NCI-H2081 treated with DMSO at 0.1 percent for 48 hours (cell line): ENCODE measurements around the gene ZNF511.

Experiments used
- DNase-seq: peaks from one replicate; lab custom pipeline; 2025; lab: John Stamatoyannopoulos, UW

Gene ZNF511

DNA sequence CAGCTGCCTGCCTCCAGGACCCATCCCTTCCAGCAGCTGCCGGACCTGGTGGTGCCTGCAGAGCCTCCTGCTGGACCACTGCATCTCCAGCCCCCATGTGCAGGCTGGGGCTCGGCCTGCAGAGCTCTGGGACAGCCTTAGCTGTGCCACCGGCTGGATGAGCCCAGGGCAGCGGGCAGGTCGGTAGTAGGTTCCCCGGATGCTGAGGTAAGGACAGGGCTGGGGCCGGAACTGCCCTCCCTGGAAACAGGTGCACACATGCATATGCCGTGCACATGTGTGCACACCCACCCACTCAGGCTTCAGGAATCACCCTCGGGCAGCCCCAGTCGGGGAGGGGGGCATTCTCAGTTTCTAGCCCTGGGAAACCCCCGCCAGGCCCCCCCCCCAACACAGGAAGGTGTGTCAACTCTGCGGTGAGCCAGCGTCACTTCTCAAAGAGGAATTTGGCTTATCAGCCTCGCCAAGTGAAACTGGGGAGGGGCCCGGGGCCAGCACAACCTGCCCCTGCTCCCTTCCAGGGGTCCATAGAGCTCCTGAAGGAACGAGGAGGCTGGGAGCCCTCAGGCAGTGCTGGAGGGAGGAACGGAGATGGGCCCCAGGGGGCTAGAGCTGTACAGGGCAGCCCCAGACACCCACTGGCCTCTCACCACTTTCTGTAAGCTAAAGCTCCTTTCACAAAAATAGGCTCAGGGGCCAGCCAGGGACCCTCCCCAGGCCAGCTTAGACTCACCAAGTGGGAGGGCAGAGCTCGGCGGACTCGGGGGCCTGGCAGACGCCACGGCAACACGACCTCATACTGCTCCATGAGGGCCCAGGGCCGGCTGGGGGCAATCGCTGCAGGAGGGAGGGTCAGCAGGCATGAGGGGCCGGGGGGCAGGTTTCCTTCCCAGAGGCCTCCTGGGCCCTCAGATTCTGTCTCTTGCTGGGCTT, 33.7 kb upstream of the ZNF511 start:
- DNase-seq, result no peak

DNA sequence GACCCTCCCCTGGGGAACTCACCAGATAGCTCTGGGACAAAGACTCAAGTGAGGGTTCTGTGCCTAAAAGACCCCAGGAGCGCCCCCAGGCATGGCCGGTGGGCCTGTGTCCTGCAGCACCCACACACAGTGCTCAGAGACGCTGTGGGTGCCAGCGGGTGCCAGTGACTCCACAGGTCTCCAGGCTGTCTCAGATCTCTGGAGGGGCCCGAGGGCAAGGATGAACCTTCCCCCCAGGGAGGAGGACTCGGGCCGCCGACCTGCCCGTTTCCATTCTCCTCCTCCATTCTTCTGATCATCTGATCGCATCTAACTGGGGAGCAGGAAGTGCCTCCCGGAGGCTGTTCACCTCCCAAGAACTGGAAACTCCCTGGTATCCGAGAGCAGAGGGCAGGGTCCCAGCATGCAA, 33.0 kb upstream of the ZNF511 start:
- no peak for DNase-seq

DNA sequence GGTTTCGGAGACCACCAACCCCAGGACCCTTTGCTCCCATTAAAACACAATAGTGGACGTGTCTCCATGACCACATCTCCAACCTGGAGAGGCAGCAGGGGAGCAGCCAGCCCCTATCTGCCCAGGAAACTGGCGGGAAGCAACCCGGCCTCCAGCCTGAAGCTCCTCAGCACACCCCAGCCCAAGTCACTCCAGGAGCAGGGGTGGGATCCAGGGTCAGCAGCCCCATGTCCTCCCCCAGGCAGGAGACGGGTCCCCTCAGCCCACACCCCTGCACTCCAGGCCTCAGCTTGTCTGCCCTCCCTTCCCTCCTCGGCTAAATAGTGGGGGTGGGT, 32.6 kb upstream of the ZNF511 start:
- DNase-seq, result no peak

DNA sequence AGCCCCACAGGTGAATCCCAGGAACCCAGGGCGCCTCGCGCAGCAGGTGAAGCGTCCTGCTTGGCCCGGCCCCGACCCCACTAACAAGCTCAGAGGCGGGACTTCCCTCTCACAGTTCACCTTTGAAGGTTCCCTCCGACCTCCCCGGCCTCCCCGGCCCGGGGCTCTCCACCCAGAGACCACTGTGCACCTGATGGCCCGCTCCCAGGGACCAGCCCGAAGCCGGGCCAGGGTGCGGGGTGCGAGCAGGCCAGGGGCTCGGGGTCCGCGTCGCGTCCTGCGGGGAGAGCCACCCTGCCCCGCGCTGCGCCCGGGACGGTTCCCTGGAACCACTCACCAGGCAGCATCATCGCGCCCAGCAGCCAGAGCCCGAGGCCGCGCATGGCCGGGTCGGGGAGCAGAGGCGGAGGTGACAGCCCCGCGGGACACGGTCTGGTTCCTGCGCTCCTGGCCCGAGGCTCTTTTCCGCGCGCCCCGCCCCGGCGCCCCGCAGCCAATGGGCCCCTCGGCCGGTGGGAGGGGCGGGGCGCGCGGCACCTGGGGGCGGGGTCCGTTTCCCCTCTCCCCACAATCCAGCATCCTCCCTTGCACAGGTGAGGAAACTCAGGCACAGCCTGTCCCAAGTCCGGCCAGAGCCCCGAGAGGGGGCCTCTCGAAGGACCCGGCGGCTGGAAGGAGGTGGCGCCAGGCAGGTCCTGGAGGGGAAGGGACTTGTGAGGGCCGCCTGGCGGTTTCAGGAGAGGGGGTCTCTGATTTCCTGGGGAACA, 32.1 kb upstream of the ZNF511 start, which contains the start of gene ADAM8:
Gene ADAM8, minus strand, starts transcription at position 434 of the 767 bp plus-strand sequence. Its CDS starts 51 bp downstream, at position 383.
- no peak for DNase-seq

DNA sequence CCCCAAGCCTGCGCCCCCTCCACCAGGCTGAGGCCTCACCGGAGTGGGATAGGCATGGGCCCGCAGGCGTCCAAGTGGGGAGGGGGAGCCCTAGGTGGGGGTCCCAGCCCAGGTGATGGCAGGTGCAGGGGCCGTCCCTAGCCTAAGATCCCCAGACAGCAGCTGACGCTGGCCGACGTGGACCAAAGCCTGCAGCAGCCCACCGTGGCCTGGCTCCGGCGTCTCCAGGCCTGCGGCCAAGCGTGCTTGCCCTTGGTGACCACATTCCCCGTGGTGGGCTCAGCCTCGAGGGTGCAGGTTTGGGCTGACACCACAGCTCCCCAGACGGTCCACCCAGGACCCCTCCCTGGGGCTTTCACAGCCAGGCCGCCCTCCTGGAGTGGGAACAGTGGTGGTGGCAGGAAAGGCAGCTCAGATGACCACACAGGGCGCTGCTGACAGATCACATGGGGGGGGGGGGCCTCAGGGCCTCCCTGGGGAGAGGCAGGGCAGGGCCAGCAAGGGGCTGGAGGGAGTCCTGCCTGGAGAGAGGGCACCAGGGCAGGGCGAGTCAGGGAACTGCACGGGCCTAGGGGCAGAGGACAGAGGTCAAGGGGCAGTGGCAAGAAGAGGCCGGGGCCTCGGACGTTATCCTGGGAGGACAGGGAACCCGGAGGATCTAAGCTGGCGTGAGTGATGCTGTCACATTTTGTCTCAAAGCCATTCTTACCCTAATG, 31.3 kb upstream of the ZNF511 start:
- no peak for DNase-seq

DNA sequence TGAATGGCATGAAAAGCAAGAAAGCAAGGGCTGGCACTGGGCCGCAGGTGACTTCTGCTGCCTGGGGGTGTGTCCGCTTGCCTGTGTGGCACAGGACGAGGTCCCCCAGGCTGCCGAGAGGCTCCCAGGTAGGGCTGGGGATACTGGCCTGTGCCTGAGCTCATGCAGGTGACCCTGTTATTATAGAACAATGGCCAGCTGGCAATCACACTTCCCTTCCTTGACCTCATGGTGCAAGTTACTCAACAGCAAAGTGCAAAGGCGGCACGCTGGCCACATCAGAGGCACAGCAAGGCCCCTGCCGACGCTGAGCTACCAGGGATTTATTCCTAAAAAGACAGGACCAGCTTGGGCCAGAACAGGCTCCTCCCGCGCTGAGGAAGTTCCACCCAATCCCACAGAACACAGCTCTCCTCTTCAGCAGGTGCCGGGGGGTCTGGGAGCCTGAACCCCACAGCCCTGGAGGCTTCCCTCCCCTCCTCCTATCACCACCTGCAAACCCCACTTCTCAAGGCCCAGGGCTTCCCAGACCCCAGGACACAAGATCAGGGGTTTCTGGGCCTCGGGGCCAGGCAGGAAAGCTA, 30.6 kb upstream of the ZNF511 start:
- no peak for DNase-seq

DNA sequence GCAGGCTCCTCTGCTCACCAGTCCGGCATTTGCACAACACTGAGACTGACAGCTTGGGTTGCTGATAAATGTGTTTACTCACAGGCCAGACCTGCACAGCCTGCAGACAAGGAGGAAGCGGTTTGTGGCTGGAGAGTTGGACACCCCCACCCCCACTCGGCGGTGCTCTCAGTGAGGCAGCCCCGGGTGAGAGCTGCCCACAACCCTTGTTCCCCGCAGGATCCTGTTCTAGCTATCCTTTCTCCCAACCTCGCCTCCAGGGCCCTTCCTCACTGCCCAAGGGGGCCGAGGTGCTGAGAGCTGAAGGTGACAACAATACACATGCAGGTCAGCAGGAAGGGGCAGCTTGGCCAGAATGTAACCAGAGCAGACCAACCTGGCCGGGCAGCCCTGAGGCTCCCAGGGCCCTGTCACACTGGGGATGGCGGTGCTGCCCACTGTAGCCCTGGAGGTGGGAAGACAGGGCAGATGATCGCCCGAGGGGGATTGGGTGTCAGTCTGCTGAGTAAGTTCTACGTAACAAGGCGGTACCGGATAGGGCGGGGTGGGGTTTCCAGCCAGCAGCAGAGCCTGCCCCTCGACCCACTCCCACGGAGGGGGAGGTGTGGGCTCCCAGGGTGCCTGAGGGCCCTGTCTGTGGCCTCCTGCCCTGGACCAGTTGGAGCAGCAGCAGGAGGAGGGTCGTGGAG, 30.0 kb upstream of the ZNF511 start:
- no peak for DNase-seq

DNA sequence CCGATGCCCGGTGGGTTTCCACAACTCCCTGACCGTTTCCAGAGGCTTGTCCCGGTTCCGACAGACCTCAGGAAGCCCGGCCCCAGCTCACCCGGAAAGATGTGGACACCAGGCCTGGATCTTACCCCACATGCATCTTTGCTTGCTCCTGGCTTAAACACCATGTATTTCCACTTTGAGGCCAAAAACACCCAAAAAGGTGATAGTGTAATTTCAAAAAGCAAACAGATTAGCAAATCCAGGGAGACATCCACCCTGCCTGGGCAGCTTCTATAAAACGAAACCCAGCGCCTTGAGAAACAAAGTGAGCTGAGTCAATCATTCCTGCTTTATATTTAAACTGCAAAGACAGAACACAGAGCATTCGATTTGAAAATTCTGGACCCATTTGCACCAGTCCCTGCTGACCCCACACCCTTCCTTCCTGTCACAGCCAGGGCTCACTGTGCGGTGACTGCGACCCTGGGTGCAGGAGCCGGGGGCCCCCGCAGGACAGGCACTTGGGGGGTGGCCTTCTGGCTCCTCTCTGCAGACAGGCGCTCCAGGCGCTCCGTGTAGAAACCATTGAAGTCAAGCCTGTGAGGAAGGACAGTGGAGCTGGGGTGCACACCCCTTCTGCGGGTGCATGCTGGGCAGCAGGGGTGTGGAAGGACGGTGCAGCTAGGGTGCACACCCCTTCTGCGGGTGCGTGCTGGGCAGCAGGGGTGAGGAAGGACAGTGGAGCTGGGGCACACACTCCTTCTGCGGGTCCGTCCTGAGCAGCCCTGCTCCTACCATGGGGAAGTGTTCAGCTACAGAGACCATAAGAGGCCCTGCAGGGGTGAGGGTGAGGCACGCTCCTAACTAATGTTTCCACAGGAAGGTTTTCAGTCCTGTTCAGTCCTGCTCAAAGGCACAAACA, 29.1 kb upstream of the ZNF511 start:
- no peak for DNase-seq

DNA sequence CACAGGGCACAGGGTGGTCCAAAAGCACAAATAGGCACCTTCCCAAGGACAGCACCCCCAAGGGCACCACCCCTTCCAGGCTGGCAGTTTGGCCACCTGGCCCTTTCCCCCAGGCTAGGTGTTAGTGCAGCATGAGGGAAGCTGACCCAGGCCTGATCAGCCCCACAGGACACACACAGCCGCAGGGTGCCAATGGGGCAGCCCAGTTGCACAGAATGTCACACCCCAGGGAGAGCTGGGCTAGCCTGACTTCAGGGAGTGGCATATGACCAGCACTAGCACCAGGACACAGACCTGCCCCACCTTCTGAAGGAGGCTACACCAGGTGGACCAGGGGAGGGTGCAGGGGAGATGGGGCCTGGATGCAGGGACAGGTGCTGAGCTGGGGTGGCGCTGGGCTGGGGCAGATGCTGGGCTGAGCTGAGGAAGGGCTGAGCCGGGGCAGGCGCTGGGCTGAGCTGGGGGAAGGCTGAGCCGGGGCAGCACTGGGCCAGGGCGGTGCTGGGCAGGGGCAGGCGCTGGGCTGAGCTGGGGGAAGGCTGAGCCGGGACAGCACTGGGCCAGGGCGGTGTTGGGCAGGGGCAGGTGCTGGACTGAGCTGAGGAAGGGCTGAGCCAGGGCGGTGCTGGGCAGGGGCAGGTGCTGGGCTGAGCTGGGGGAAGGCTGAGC, 28.2 kb upstream of the ZNF511 start:
- DNase-seq, result no peak

DNA sequence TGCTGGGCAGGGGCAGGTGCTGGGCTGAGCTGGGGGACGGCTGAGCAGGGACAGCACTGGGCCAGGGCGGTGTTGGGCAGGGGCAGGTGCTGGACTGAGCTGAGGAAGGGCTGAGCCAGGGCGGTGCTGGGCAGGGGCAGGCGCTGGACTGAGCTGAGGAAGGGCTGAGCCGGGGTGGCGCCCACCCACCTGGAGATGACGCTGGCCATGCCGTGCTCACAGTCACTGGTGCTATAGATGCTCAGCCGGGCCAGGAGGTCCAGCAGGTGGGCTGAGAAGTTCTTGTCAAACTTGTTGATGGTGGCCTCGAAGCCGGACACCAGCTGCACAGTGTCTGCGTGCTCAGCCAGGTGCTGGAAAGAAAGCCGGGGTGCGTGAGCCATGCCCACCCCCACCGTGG, 27.6 kb upstream of the ZNF511 start:
- no peak for DNase-seq

DNA sequence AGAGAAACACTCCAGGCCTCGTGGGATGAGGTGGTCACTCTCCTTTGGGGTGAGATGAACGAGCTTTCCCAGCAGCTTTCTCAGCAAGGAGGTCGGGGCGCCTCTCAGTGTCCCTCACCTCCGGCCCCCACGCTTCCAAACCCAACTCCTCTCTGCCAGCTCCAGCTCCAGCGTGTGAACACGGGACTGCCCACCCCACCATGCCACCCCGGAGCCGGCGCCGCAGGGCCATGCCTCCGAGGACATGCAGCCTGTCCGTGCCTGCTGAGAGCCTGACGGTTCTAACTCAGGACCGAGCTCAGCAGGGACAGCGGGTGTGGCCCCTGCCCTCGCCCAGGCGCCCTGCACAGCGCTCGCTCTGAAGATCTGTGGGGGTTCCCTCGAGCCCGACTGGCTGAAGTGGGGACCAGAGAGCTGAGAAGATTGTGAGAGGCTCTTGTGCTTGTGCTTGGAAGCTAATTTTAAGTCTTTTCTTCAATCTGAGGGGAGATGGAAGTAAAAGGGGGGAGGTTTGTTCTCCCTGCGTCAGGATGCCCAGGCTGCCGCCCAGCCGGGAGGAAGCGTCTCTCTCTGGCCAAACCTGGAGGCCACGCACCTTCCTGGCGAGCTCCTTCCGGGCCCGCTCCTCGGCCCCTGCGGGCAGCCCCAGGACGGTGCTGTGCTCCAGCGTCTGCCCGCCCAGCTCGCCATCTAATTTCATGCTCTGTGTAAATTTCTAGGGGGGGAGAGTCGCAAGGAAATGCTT, 26.9 kb upstream of the ZNF511 start:
- DNase-seq, result no peak

DNA sequence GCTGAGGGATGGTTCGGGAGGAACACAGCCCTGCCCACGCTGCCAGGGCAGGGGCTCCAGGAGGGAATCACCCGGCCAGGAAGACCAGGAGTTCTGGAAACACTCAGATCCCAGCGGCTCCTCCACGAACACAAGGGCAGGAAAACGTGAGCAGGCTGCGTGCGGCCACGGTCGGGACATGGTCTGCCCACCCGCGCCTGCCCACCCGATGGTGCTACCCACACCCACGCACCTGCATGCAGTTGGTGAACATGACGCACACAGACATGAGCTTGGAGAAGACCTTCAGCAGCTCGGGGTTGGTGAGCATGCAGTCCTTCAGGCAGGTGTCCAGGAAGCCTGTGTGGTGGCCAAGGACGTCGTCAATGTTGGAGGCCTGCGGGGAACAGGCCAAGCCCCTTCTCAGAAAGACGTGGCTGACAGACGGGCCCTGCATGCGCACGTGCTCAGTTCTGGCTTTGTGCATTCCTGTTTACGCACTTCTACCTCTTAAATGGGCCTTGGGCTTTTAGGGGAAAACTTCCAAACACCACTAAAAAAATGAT, 25.8 kb upstream of the ZNF511 start:
- no peak for DNase-seq

DNA sequence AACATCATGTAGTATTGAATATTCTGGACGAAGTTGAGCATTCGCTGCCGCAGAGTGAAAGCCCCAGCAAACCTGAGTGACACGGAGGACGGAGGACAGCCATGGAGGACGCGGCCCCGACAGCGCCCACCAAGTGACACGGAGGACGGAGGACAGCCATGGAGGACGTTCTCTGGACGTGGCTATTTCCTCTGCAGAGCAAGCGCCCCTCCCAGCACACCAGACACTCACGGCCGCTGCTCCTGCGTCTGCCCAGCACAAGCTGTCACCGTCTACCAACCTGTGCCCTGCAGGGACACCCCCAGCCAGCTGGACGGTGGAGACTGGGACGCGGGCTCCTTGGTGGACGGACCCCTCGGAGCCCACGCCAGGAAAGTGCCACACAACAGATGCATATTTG, 24.8 kb upstream of the ZNF511 start:
- DNase-seq, result no peak

DNA sequence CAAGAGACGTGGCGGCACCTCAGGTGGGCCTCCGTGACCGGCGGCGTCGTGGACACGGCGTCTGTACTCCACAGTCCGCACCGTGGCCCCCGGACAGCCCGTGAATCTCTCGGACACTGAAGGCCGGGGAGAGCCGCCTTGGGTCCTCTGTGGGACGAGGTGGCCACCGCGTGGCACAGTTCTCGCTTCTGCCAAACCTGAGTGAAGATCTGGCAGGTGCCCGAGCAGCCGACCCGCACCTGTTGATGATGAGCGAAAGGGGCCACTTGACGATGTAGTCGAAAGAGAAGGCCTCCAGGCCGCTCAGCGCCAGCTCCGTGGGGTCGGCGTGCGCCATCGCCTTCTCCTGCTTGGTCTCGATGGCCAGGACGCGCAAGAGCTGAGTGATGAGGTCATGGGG, 23.5 kb upstream of the ZNF511 start:
- no peak for DNase-seq

DNA sequence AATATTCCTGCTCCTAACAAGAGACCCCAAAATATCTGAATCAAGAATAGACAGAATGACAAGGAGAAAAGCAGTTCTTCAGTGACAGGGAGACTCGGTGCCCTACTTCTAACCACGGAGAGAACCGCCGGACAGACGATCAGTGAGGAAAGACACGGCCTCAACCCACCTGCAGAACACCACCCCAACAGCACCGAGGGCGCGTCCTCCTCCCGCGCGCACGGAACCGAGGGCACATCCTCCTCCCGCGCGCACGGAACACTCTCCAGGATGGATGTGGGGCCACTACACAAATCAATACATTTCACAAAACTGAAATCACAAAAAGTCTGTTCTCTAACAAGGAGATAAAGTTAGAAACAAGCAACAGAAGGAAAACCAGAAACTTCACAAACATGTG, 22.3 kb upstream of the ZNF511 start:
- DNase-seq, result no peak

DNA sequence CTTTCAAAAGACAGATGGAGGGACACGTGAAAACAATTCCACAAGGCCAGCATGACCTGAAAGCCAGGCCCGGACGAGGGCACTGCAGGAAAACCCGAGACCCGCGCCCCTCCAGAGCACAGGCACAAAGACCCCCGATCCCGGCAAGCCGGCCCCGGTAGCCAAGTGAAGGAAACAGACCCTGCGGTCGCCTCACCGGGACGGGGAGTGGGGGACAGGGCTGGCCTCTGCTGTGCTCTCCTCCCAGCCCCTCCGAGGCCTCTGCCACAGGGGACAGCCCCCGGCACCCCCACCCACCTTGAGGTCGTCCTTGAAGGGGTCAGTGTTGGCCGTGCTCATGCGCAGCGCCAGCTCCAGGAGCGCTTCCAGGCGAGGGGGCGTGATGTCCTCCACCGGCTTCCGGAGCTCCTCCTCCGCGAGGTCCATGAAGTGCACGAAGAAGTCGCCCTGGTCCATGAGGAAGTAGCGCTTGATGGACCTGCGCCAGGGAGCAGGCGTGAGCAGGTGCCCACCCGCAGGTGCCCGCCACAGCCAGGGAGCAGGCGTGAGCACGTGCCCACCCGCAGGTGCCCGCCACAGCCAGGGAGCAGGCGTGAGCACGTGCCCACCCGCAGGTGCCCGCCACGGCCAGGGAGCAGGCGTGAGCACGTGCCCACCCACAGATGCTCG, 20.7 kb upstream of the ZNF511 start:
- DNase-seq, result no peak

DNA sequence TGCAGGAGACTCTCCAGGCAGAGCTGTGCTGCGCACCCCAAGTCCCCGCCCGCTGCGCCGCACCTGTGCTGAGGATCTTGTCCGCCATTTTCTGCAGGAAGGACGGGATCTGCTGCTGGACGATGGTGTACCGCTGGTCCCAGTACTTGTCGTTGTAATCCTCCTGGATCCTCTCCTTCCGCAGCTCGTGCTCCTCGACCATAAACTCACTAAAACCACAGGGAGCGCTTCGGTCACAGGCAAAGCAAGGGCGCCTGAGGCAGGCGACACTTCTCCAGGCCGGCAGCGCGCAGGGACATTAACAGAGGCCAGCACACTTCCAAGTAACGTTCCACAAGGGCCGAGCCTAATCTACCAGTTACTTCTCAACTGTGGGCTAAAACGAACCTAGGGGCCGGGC, 19.0 kb upstream of the ZNF511 start:
- no peak for DNase-seq
